Fibroblast of the conjunctiva (primary cell): Measurements from ENCODE around the gene PAQR9.
A peak's percentile ranks its signal among the peaks of the same experiment; 100 is the strongest.
"Not testable (repeated sequence)": the region's sequence is repeated elsewhere in the genome, so short reads cannot be mapped to it uniquely, and the experiment has no call there.

Source experiments
- DNase-seq: peaks from one replicate; pipeline ENCODE4 v3.0.0-alpha.2; 2010; ENCODE audit warnings: low read depth

PAQR9 gene

GRCh38 chr3:142963516-142964448 is at the start of gene PAQR9:
TSS of gene PAQR9 (minus strand) at chr3:142963674. CDS start at chr3:142963336, 338 bp downstream.
- DNase-seq, result no peak

- no peak for DNase-seq
Observed at GRCh38 chr3:143011705-143012104, 48.2 kb upstream of the PAQR9 start.

- no peak for DNase-seq
Observed at GRCh38 chr3:143010024-143010423, 46.5 kb upstream of the PAQR9 start.

GRCh38 chr3:143004823-143005222 is 41.3 kb upstream of the PAQR9 start:
- no peak for DNase-seq

GRCh38 chr3:143002727-143003126 is 39.3 kb upstream of the PAQR9 start:
- DNase-seq, result no peak

- no peak for DNase-seq
Observed at GRCh38 chr3:143002083-143002712, 38.7 kb upstream of the PAQR9 start.

- DNase-seq, result peak; percentile 96
Observed at GRCh38 chr3:143001369-143002082, 38.1 kb upstream of the PAQR9 start, which contains the start of gene U2SURP. TSS of gene U2SURP (plus strand) at chr3:143001570. CDS start at chr3:143001629, 59 bp downstream.

- DNase-seq, result no peak
Observed at GRCh38 chr3:143001034-143001368, 37.5 kb upstream of the PAQR9 start.

GRCh38 chr3:143000528-143000927 is 37.1 kb upstream of the PAQR9 start:
- no peak for DNase-seq

GRCh38 chr3:142999881-143000280 is 36.4 kb upstream of the PAQR9 start:
- DNase-seq, result no peak

- no peak for DNase-seq
Observed at GRCh38 chr3:142998439-142998838, 35.0 kb upstream of the PAQR9 start.

GRCh38 chr3:142997330-142997729 is 33.9 kb upstream of the PAQR9 start:
- no peak for DNase-seq

GRCh38 chr3:142993958-142994442 is 30.5 kb upstream of the PAQR9 start:
- DNase-seq, result peak; percentile 80

GRCh38 chr3:142992323-142992722 is 28.8 kb upstream of the PAQR9 start:
- DNase-seq, result no peak

- DNase-seq, result no peak
Observed at GRCh38 chr3:142990721-142991120, 27.2 kb upstream of the PAQR9 start.

GRCh38 chr3:142988826-142989225 is 25.4 kb upstream of the PAQR9 start:
- not testable (repeated sequence) for DNase-seq

GRCh38 chr3:142988221-142988620 is 24.7 kb upstream of the PAQR9 start:
- not testable (repeated sequence) for DNase-seq

GRCh38 chr3:142987707-142988106 is 24.2 kb upstream of the PAQR9 start:
- DNase-seq, result no peak

GRCh38 chr3:142987080-142987700 is 23.7 kb upstream of the PAQR9 start:
- no peak for DNase-seq

GRCh38 chr3:142984255-142984654 is 20.8 kb upstream of the PAQR9 start:
- no peak for DNase-seq

- no peak for DNase-seq
Observed at GRCh38 chr3:142983318-142983717, 19.8 kb upstream of the PAQR9 start.
